Psoas muscle (tissue), 8 donors: ENCODE data around the gene DCANP1. TPM values are rescaled to one million over a fixed set of nuclear protein-coding genes. Genes with fewer than 3 reads are reported as not detected.

Experiments used
- ATAC-seq, 4 donors: fragments of 200-7000 bp; cut with Tn5 transposase; one replicate each; pipeline ENCODE4 v1.9.1; 2020; ENCODE audit warnings: moderate library complexity in 3 of 4, mild to moderate bottlenecking in 2 of 4
- DNase-seq, 2 donors: peaks; one replicate each; pipeline ENCODE4 v3.0.0-alpha.2; 2020
- H3K27ac ChIP-seq: fragments of 200-600 bp; one replicate; pipeline ENCODE4 v1.8.0; 2022
- H3K27me3 ChIP-seq, 3 donors: fragments of 200-600 bp in 1 of 3; one replicate each; pipeline versions ENCODE4 v1.6.1 to v1.8.0; 2013 to 2022; ENCODE audit warnings: low read length in 2 of 3, mild to moderate bottlenecking in 2 of 3, moderate library complexity in 1 of 3; ENCODE audit not compliant: insufficient read depth in 3 of 3
- H3K36me3 ChIP-seq, 2 donors: fragments of 200-600 bp in 1 of 2; one replicate each; pipeline versions ENCODE4 v1.6.1 to v1.8.0; 2013 to 2022; ENCODE audit warnings: low read depth in 1 of 2, mild to moderate bottlenecking in 1 of 2, moderate library complexity in 1 of 2; ENCODE audit not compliant: insufficient read depth in 1 of 2
- H3K4me1 ChIP-seq: fragments of 200-600 bp; one replicate; pipeline ENCODE4 v1.8.0; 2022
- H3K4me3 ChIP-seq: fragments of 200-600 bp; one replicate; pipeline ENCODE4 v1.8.0; 2022; ENCODE audit warnings: mild to moderate bottlenecking
- H3K9me3 ChIP-seq: fragments of 200-600 bp; one replicate; pipeline ENCODE4 v1.8.0; 2022
- CTCF ChIP-seq: fragments of 200-600 bp; IDR thresholded peaks from one replicate; pipeline ENCODE4 v1.8.0; 2022; ENCODE audit warnings: antibody characterized with exemption
- WGBS, 3 donors: extraction: QIAGEN DNeasy Blood & Tissue Kit; methylation state at CpG; one replicate each; pipeline versions ENCODE4 v1.1.6 to v1.1.7; 2013; 5-methylcytosine and 5-hydroxymethylcytosine counted together
- intact Hi-C, 2 donors: fragments of 100-400 bp; cut with DNase I; formaldehyde crosslinking; loops; one replicate each; pipeline versions ENCODE4 v1.11.0 to v1.14.2; 2022
- polyA plus RNA-seq, 3 donors: library from polyadenylated mRNA; stranded (reverse); fragments of 200-250 nt; gene quantifications; one replicate each; pipeline ENCODE4 v1.2.3, GENCODE V29; 2013
- total RNA-seq, 4 donors: library from RNA; stranded (reverse); fragmentation: NEBNext Ultra II Directional in 2 of 4; extraction: Animal tissue kit (Norgen Biotek cat#: 25700) in 2 of 4; gene quantifications; one replicate each; pipeline versions ENCODE4 v1.2.1 to v1.2.4, GENCODE V29; 2021 to 2023
- donor health status: healthy with polysubstance abuse.
- donor health status: DM: no; HTN: no; CAD: no; lungs with moderate emphysema.
- donor health status: Bipolar disorder and iron deficiency.
- donor health status: healthy.
- donor health status: DM: yes; HTN: yes; CAD: no.
- donor health status: DM: no; HTN: no; CAD: no.
- donor health status: DM: no; HTN: no; CAD: no.
- donor health status: DM: yes; HTN: yes; CAD: no.

The DCANP1 gene
- total and polyA plus RNA-seq, 7 donors = 0.01 TPM; not detected in 6

GRCh38 chr5:135480511-135480910 lies 33.4 kb upstream of the DCANP1 start:
- ATAC-seq (no peak), DNase-seq (no peak)
- intact Hi-C loops = no loop called here
- WGBS, 3 donors = 79 to 91% (median 83%) methylated on average over 5 of the region's 5 CpGs
- Histone ChIP-seq H3K27ac (no peak overlapping the region), H3K27me3 (peaks cover 0 to 14% (median 5%) of the 10 kb centered on the region in 3 donors), H3K4me1 (no peaks in the 10 kb centered on the region), H3K36me3 (no peaks in the 10 kb centered on the region), H3K4me3 (no peak overlapping the region), H3K9me3 (no peaks in the 10 kb centered on the region)
- no peak for TF ChIP-seq CTCF

- no peaks in the 10 kb centered on the region for H3K36me3 ChIP-seq
- intact Hi-C loops = no loop called here
- H3K4me3 ChIP-seq = no peak overlapping the region
- no peak for TF ChIP-seq CTCF
- ATAC-seq (no peak), DNase-seq (no peak)
- 77 to 90% (median 85%) methylated on average over 4 of the region's 4 CpGs for WGBS, 3 donors
- no peak overlapping the region for H3K27ac ChIP-seq
- peaks cover 0 to 14% (median 5%) of the 10 kb centered on the region in 3 donors for H3K27me3 ChIP-seq
- H3K9me3 ChIP-seq = no peaks in the 10 kb centered on the region
- H3K4me1 ChIP-seq = no peaks in the 10 kb centered on the region
Observed at GRCh38 chr5:135478938-135479337, 31.8 kb upstream of the DCANP1 start.

- no peak for TF ChIP-seq CTCF
- DNase-seq = no peak
- Histone ChIP-seq H3K4me1 (no peaks in the 10 kb centered on the region), H3K36me3 (no peaks in the 10 kb centered on the region), H3K4me3 (no peak overlapping the region), H3K27me3 (peaks cover 0 to 14% (median 5%) of the 10 kb centered on the region in 3 donors), H3K27ac (no peak overlapping the region), H3K9me3 (no peaks in the 10 kb centered on the region)
- WGBS, 3 donors = 50 to 53% (median 50%) methylated on average over 14 of the region's 14 CpGs
- no peak for ATAC-seq
- intact Hi-C loops = no loop called here
Observed at GRCh38 chr5:135477613-135478066, 30.5 kb upstream of the DCANP1 start.

- intact Hi-C loops = no loop called here
- Histone ChIP-seq H3K27ac (no peak overlapping the region), H3K9me3 (no peaks in the 10 kb centered on the region), H3K27me3 (peaks cover 0 to 14% (median 5%) of the 10 kb centered on the region in 3 donors), H3K36me3 (no peaks in the 10 kb centered on the region), H3K4me3 (no peak overlapping the region), H3K4me1 (no peaks in the 10 kb centered on the region)
- ATAC-seq (no peak), DNase-seq (no peak)
- no peak for TF ChIP-seq CTCF
- WGBS, 3 donors = 35 to 50% (median 43%) methylated on average over 24 of the region's 24 CpGs
Observed at GRCh38 chr5:135476615-135477581, 29.8 kb upstream of the DCANP1 start.
